ENCODE data around the gene TRPM8.

DNA sequence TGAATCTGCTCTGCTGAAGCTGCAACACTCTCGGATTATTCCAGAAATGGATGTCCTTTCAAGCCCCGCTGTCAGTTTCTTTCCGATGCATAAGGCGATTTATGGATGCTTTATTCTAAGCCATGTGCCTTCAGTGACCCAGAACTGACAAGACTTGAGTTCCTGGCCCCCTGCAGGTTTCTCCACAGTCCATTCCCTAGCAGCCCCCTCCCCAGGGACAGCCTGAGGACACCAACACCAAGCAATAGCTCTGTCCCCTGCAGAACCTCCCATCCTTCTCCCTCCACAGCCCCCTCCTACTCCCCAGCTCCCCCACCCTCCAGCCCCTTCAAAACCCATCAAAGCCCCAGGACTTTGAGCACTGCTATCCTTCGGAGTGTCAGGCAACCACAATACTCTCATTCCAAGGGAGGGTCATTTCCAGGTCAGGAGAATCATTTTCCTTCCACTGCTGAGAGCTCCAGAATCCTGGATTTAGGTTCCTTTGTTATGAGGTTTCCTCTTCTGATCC, 108.8 kb downstream of the TRPM8 start:
- TF ChIP-seq, protein P1, sequence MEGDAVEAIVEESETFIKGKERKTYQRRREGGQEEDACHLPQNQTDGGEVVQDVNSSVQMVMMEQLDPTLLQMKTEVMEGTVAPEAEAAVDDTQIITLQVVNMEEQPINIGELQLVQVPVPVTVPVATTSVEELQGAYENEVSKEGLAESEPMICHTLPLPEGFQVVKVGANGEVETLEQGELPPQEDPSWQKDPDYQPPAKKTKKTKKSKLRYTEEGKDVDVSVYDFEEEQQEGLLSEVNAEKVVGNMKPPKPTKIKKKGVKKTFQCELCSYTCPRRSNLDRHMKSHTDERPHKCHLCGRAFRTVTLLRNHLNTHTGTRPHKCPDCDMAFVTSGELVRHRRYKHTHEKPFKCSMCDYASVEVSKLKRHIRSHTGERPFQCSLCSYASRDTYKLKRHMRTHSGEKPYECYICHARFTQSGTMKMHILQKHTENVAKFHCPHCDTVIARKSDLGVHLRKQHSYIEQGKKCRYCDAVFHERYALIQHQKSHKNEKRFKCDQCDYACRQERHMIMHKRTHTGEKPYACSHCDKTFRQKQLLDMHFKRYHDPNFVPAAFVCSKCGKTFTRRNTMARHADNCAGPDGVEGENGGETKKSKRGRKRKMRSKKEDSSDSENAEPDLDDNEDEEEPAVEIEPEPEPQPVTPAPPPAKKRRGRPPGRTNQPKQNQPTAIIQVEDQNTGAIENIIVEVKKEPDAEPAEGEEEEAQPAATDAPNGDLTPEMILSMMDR (IDR thresholded peaks at IDR 0.05): no peak
- TF ChIP-seq POLR2A (IDR thresholded peaks at IDR 0.05): no peak

Measured in ovary (tissue), 3 donors.